Astrocyte of the cerebellum (primary cell): ENCODE results near the gene PAF1.

Experiments used
- DNase-seq: peaks from one replicate; pipeline ENCODE4 v3.0.0-alpha.2; 2011; ENCODE audit warnings: low read depth
- H3K4me3 ChIP-seq: 2 replicates; pipeline ENCODE4 v1.5.1; 2011; ENCODE audit warnings: mild to moderate bottlenecking, low read depth, low read length, moderate library complexity
- in situ Hi-C: cut with HindIII; loops from 2 replicates; pipeline ENCODE4 v1.10.0; 2017; ENCODE audit warnings: low sequenced_read_pairs
- TF ChIP-seq, protein P1 (sequence below): IDR thresholded peaks from 2 replicates; pipeline ENCODE4 v1.5.1; 2012; ENCODE audit warnings: low read length, low read depth, moderate library complexity, mild to moderate bottlenecking; ENCODE audit errors: missing control alignments

The PAF1 gene

DNA sequence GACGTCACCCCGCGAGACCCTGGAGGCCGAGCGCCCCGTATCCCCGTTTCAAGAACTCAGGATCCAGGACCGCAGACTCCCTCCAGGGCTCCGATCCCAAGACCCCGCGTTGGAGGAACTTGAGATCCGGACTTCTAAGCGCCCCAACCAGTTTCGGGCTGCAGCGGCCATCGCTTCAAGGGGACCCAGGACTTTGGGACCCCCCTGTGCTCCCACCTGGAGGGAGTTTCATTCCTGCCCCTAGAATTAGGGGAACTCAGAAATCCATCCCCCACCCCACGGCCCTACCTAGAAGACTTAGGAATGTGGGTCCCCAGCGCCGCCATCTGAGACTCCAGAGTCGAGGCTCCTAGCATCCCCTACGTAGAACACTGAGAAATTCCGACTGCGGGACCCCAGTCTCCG is 22.0 kb upstream of the PAF1 start:
- DNase-seq: no peak
- in situ Hi-C loops: no loop called here
- TF ChIP-seq, protein P1, sequence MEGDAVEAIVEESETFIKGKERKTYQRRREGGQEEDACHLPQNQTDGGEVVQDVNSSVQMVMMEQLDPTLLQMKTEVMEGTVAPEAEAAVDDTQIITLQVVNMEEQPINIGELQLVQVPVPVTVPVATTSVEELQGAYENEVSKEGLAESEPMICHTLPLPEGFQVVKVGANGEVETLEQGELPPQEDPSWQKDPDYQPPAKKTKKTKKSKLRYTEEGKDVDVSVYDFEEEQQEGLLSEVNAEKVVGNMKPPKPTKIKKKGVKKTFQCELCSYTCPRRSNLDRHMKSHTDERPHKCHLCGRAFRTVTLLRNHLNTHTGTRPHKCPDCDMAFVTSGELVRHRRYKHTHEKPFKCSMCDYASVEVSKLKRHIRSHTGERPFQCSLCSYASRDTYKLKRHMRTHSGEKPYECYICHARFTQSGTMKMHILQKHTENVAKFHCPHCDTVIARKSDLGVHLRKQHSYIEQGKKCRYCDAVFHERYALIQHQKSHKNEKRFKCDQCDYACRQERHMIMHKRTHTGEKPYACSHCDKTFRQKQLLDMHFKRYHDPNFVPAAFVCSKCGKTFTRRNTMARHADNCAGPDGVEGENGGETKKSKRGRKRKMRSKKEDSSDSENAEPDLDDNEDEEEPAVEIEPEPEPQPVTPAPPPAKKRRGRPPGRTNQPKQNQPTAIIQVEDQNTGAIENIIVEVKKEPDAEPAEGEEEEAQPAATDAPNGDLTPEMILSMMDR: no peak

DNA sequence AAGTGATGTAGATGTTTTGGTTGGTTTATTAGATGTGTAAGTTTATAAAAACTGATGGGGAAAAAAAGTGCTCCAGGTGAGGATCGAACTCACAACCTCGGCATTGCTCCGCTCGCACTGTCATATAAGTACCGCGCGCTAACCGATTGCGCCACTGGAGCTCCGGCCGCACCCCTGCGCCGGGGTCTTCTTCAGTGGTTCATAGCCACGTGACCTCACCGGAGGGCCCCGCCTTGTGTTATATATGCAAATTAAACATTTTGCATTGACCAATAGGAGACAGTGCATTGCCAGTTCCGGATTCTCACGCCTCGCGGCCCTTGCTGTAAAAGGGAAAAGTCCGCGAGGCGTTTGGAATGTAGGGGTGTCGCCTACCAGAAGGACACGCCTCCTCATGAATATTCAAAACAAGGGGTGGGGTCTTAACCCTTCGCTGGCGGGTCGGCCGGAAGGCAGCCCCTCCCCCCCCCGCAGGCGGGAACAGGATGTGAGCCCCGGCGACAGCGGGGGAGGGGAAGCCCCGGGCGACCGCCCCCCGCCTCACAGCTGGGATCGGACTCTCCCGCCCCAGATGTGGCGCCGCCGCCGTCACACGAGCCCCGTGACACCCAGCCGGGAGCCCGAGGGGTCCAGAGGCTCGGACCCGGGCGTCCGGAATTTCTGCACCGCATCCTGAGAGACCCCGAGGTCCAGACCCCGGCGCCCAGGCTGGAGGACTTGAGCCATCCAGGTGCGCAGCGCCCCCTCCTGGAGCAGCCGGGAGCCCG is 21.4 kb upstream of the PAF1 start, which contains the start of gene PLEKHG2:
Gene PLEKHG2 (plus strand): TSS at position 570 of the 767 bp plus-strand sequence. CDS start 1,418 bp downstream, outside the sequence.
- H3K4me3 ChIP-seq: peak within 1 kb of the TSS; percentile 97
- in situ Hi-C loops: no loop called here
- TF ChIP-seq, protein P1: peak; percentile 78
- DNase-seq: peak; percentile 100

More for the DNA sequence above, 22.0 kb upstream of the PAF1 start:
- H3K4me3 ChIP-seq: peak overlapping the region; percentile 97

- in situ Hi-C loops: no loop called here
- H3K4me3 ChIP-seq: peak overlapping the region; percentile 97
- DNase-seq: peak; percentile 85
- TF ChIP-seq, protein P1: peak; percentile 92
Observed at GRCh38 chr19:39411832-39412099, 20.9 kb upstream of the PAF1 start.

DNA sequence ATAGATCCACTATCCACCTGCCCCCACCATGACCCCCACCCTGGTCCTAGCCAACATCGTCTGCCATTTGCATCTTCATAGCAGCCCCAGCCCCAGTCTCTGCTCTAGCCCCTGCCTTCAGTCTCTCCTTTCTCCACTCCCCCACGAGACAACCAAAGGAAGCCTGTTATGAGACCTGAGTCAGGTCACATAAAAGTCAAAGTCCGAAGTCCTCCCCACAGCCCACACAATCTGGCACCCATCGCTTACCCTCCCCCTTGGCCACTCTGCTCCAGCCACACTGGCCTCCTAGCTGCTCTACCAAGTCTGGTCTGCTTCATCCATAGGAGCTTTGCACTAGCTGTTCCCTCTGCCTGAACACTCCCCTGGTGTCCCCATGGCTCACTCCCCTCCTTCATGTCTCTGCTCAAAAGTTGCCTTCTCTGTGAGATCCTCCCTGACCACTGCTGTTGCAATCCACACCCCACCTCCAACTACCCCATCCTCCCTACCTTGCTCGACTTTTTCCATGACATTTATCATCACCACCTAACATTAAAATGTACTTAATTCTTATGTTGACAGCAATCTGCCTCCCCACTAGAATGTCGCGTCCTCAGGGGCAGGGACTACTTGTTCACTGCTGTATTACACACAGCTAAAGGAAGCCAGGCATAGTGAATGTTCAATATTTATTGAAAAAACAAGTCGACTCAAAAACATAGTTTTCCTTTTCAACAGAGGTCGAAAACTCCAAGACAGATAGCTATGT is 20.4 kb upstream of the PAF1 start:
- no peak overlapping the region for H3K4me3 ChIP-seq
- in situ Hi-C loops: no loop called here
- TF ChIP-seq, protein P1: no peak
- no peak for DNase-seq

GRCh38 chr19:39410831-39411080 is 19.9 kb upstream of the PAF1 start:
- TF ChIP-seq, protein P1: no peak
- in situ Hi-C loops: no loop called here
- DNase-seq: no peak
- H3K4me3 ChIP-seq: no peak overlapping the region

GRCh38 chr19:39410017-39410830 is 19.3 kb upstream of the PAF1 start:
- in situ Hi-C loops: no loop called here
- no peak for DNase-seq
- peak overlapping the region; percentile 86 for H3K4me3 ChIP-seq
- TF ChIP-seq, protein P1: no peak
